Activated naive CD4-positive, alpha-beta T cell treated with Interleukin-2 at 50 U/mL for 16 hours (primary cell): ENCODE data around the gene CDYL2.

Experiments used
- DNase-seq: peaks from one replicate; pipeline ENCODE4 v3.0.0-alpha.2; 2020

The CDYL2 gene

GRCh38 chr16:80703131-80704071 is 101.0 kb downstream of the CDYL2 start:
- no peak for DNase-seq

DNA sequence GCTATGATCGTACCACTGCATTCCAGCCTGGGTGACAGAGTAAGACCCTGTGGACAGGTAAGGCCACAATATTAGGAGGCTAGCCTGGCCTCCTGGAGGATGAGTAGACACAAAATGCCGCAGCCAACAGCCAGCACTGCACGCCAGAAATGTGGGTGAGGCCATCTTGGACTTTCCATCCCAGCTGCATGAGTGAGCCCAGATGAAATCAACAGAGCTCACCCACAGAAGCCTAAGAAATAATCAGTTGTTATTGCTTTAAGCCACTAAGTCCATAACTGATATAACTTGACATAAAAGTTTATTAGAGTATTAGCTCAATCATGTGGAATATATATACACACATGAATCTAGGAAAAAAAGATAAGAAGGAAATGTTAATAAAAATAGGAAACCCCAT is 101.7 kb downstream of the CDYL2 start:
- DNase-seq = no peak

DNA sequence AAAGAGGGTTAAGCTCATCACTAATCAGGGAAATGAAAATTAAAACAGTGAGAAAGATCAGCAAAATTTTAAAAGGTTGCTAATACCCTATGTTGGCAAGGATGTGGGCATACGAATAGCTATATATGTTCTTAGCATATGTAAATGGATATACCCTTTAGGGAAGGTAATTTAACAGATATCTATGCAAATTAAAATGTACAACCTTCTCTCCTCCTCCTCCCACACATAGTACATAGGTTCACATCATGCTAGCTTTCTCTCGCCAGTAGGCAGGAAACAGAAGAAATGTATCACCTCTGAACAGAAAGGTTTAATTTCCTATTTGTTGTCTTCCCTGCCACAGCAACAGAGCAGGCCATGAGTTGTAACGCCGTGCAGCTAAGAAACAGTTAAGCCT is 103.8 kb downstream of the CDYL2 start:
- DNase-seq = no peak

DNA sequence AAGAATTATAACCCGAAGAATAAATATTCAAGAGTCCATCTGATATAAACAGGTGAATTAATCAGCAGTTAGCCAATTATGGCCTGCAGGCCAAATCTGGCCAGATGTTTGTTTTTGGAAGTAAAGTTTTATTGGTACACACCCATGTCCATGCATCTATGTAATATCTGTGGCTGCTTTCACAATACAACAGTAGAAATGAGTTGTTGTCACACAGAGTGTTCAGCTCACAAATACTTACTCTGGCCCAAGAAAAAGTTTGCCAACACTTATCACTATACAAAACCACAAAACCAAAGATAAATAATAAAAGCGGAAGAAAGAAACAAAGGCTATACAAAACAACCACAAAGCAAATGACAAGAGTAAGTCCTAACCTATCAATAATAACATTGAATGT is 109.4 kb downstream of the CDYL2 start:
- DNase-seq = no peak

GRCh38 chr16:80693553-80693952 is 110.8 kb downstream of the CDYL2 start:
- DNase-seq = peak; percentile 24

DNA sequence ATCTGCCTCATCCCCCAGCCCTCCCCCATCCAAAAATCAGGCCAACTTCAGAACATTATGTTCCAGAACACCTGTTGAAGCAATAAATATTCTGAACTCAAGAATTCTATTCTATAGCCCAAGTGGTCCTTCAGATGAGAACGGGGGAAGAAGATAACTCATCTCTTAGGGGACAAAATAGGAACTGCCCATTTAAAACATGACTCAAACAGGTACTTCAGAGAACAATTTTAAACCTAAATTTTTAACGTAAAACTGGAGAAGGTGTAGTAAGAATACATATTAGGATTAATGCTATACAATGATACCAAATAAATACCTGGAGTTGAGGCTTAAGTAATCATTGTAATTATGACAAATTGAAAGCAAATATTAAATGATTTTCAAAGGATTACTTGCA is 112.1 kb downstream of the CDYL2 start:
- DNase-seq = no peak

- DNase-seq = no peak
These were observed 113.2 kb downstream of the CDYL2 start for GRCh38 chr16:80691111-80691741.

- no peak for DNase-seq
These were observed 114.9 kb downstream of the CDYL2 start for GRCh38 chr16:80689487-80689886.

GRCh38 chr16:80687606-80688005 is 116.8 kb downstream of the CDYL2 start:
- DNase-seq = no peak

GRCh38 chr16:80684906-80685305 is 119.5 kb downstream of the CDYL2 start:
- no peak for DNase-seq

- no peak for DNase-seq
These were observed 120.1 kb downstream of the CDYL2 start for GRCh38 chr16:80684136-80684765.

GRCh38 chr16:80683646-80684045 is 120.8 kb downstream of the CDYL2 start:
- no peak for DNase-seq

DNA sequence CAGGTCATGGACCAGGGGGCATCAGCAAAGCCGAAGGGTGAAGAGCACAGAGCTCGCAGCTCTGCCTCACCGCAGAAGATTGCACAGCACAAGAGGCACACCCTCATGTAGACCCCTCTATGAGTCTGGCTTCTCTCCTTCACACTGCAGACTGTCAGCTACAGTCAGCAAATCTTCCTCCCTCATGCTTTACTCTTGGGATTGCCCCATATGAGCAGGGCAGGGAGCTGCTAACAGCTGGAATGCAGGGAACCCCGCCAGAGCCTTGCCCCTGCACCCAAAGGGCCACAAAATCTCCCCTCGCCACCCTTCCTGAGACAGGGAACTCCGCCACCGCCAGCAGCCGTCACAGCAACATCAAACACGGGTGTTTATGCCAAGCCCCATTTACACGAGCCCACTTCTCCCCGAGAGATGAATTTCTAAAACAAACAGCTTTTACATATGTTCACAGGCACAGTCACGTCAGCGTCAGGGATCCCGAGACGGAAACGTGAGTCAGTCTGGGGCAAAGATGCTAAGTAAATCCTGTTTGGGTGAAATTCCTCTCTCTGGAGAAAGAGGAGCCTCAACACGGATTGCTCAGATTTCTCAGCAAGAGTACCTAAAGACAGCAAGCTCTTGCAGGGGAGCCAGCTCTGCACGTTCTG is 121.9 kb downstream of the CDYL2 start:
- no peak for DNase-seq

DNA sequence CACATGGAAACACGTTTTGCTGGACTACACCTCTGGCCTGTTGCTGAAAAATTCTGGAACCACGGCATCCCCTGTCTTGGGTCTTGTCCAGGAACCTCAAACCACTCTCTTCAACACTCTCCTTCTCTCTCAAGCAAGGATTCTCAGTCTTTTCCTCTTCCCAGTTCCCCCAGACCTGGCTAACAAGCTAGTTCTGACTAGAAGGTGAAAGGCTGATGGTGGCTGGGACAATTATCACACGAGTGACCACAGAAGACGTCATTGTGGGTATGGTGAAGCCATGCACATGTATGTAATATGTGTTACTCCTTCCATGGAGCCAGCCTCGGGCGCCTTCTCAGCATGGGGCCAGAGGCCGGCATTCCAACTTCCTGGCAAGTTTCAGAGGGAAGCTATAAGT is 123.0 kb downstream of the CDYL2 start:
- DNase-seq = no peak

- DNase-seq = no peak
These were observed 123.6 kb downstream of the CDYL2 start for GRCh38 chr16:80680839-80681238.

DNA sequence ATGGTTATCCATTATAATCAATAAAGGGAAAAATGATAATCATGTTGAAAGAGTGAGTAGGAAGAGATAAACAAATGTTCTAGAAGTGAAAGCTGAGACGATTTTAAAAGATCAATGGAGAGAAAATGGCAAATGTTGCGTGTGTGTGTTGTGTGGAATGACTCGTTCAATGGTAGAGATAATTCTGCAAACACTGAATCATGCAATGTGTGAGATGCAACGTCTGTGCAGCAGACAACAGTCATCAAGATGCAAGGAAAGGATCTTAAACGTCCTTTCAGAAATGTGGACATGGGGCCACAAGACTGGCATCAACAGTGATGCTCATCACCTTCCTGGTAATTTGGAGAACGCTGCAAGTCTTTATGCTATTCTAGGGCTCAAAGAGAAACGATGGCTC is 124.4 kb downstream of the CDYL2 start:
- DNase-seq = no peak

DNA sequence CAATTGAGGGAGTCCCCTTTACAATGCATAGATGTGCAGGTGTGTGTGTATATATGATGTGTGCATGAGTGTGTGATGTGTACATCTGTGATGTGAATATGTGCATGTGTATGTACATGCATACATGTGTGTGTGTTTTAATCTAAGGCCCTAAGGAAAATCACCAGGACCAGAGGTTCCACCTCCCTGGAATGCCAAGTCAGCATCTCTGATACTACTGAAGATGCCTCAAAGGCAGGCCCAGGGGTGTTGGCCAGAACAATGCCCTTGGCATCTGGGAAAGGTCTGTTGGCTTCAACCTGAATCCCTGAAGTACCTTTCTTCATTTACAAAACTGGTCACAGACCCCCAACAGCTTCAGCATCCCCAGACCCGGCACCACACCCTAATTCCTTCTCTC is 129.5 kb downstream of the CDYL2 start:
- no peak for DNase-seq

GRCh38 chr16:80672379-80672778 is 132.0 kb downstream of the CDYL2 start:
- DNase-seq = no peak

DNA sequence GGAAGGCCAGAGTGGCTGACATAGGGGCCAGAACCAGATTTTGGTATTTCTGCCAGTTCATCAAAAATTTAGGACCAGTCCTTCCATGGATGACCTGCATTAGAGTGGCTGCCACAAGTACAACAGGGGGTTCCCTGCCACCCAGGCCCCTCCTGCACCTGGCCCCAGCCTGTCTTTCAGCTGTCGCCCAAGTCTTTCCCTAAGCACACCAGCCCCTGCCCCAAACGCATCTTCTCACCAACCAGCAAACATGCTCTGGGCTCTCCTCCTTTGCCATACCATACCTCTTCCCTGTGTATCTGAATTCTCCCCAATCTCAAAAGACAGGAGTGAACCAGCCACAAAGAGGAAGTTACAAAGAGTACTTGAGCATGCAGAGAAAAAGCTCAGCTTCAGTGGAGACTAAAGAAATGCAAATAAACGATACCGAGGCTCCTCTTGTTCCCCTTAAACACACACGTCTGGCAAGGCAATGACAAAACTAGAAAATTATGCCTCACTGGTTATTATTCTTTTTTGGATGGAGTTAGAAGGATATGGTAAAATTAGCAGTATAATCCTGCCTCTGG is 133.0 kb downstream of the CDYL2 start:
- DNase-seq = no peak

DNA sequence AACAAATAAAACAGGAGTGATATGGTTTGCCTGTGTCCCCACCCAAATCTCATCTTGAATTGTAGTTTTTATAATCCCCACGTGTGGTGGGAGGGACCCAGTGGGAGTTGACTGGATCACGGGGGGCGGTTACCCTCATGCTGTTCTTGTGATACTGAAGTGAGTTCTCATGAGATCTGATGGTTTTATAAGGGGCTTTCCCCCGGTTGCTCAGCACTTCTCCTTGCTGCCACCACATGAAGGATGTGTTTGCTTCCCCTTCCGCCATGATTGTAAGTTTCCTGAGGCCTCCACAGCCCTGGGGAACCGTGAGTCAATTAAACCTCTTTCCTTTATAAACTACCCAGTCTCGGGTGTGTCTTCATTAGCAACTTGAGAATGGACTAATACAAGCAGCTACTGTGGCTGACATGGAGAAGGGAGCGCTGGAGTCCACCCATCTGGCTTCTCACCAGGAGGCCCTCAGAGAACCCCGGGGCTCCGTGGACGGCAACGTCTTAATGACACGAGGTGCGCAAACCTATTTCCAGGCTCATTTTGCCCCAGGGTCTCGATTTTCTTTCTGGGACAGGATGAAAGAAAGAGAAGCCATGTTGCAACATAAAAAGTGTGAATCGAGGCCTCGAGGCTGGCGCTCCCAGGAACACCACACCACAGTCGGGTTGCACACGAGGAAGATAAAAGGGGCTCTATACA is 134.1 kb downstream of the CDYL2 start:
- DNase-seq = peak; percentile 56

DNA sequence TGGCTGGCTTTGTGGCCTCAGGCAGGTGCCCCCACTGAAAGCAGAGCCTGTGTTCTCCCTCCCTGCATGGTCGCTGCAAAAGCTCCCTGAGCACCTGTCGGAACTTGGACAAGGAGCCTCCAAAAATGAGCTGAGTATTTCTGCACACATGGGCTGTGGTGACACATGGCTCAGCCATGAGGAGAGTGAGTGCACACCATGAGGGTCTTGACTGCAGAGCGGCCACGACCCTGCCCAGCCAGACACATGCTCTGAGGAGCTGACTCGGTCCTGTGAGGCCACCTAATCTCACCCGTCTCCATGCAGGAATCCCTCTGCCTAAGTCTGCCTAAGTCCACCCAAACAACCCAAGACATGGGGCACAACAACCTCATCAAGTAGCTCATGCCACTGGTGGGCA is 134.7 kb downstream of the CDYL2 start:
- DNase-seq = no peak

DNA sequence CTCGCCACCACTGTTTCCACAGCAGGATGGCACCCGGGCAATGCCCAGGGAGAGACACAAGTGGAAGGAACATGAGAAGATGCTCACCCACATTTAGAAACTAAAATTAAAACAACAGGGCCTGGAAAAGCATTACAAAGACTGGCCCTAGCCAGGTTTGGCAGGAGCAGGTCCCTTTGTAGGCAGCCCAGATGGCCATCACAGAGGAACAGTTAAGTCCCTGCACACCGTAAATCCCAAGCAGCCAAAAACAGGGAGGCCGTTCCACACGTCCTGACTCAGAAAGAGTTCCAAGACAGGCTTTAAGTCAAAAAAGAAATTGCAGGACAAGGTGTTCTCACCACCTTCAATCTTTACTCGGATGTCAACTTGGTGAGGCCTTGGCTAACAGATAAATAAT is 136.5 kb downstream of the CDYL2 start:
- no peak for DNase-seq

- no peak for DNase-seq
These were observed 137.2 kb downstream of the CDYL2 start for GRCh38 chr16:80667251-80667560.
